Measurements from ENCODE around the gene TULP1. TPM values are rescaled to one million over a fixed set of nuclear protein-coding genes. Genes with fewer than 3 reads are reported as not detected.
A peak's percentile ranks its signal among the peaks of the same experiment; 100 is the strongest.

Gene TULP1
- total and polyA plus RNA-seq, 2 of the 13 experiments (the other 11 are each of a cell fraction or from before 2014, with no cell fraction given) = not detected

- no peak for TF ChIP-seq NFAT5 (CRISPR knock-in tag; IDR thresholded peaks at IDR 0.05)
- TF ChIP-seq ZNF543 (CRISPR knock-in tag; IDR thresholded peaks at IDR 0.05) = no peak
- no peak for TF ChIP-seq GTF2F1 (IDR thresholded peaks at IDR 0.05; ENCODE audit: low read length)
- TF ChIP-seq POLR2AphosphoS5 (IDR thresholded peaks at IDR 0.05; ENCODE audit: low read depth, low read length) = peak; percentile 70
- TF ChIP-seq MAF1 (CRISPR knock-in tag; IDR thresholded peaks at IDR 0.05; ENCODE audit: borderline replicate concordance) = no peak
- TF ChIP-seq FOSL1 (CRISPR knock-in tag; IDR thresholded peaks at IDR 0.05; ENCODE audit: borderline replicate concordance) = no peak
- TF ChIP-seq HNF1B (CRISPR knock-in tag; IDR thresholded peaks at IDR 0.05) = no peak
- no peak for TF ChIP-seq SP5 (CRISPR knock-in tag; IDR thresholded peaks at IDR 0.05; ENCODE audit: borderline replicate concordance, low read depth)
- TF ChIP-seq ZBTB1 (CRISPR knock-in tag; IDR thresholded peaks at IDR 0.05; ENCODE audit: borderline replicate concordance) = no peak
- TF ChIP-seq PCBP1 (IDR thresholded peaks at IDR 0.05; ENCODE audit: borderline replicate concordance, low read depth, low read length) = no peak
- TF ChIP-seq THAP8 (CRISPR knock-in tag; IDR thresholded peaks at IDR 0.05; ENCODE audit: borderline replicate concordance) = no peak
- no peak for TF ChIP-seq ZNF75D (CRISPR knock-in tag; IDR thresholded peaks at IDR 0.05; ENCODE audit: borderline replicate concordance)
- TF ChIP-seq HOXA5 (CRISPR knock-in tag; IDR thresholded peaks at IDR 0.05) = no peak
- TF ChIP-seq UBTF (CRISPR knock-in tag; IDR thresholded peaks at IDR 0.05) = peak; percentile 26; the same call in 1 of the 2 replicates
- TF ChIP-seq FUBP1 (CRISPR knock-in tag; IDR thresholded peaks at IDR 0.05; ENCODE audit: borderline replicate concordance) = no peak
- TF ChIP-seq RFXAP (CRISPR knock-in tag; IDR thresholded peaks at IDR 0.05; ENCODE audit: borderline replicate concordance) = peak; percentile 48; the same call in 1 of the 2 replicates
- no peak for TF ChIP-seq ETV6 (CRISPR knock-in tag; conservative IDR thresholded peaks at IDR 0.05)
These were observed 39.4 kb downstream of the TULP1 start (continued) for GRCh38 chr6:35473075-35473849.
